ENCODE results near the gene ZRANB1. TPM values are rescaled to one million over a fixed set of nuclear protein-coding genes. Genes with fewer than 3 reads are reported as not detected.

ZRANB1 gene
- total RNA-seq, 1 donor, result 22.3 TPM

- no peak for DNase-seq (ENCODE audit: low read depth)
- H3K4me3 ChIP-seq (ENCODE audit: low read depth, low read length), result no peak overlapping the region
- TF ChIP-seq, protein P1, sequence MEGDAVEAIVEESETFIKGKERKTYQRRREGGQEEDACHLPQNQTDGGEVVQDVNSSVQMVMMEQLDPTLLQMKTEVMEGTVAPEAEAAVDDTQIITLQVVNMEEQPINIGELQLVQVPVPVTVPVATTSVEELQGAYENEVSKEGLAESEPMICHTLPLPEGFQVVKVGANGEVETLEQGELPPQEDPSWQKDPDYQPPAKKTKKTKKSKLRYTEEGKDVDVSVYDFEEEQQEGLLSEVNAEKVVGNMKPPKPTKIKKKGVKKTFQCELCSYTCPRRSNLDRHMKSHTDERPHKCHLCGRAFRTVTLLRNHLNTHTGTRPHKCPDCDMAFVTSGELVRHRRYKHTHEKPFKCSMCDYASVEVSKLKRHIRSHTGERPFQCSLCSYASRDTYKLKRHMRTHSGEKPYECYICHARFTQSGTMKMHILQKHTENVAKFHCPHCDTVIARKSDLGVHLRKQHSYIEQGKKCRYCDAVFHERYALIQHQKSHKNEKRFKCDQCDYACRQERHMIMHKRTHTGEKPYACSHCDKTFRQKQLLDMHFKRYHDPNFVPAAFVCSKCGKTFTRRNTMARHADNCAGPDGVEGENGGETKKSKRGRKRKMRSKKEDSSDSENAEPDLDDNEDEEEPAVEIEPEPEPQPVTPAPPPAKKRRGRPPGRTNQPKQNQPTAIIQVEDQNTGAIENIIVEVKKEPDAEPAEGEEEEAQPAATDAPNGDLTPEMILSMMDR (IDR thresholded peaks at IDR 0.05; ENCODE audit: insufficient read depth, low read length), result no peak
These were observed 30.7 kb downstream of the ZRANB1 start for GRCh38 chr10:124972637-124973036.

DNA sequence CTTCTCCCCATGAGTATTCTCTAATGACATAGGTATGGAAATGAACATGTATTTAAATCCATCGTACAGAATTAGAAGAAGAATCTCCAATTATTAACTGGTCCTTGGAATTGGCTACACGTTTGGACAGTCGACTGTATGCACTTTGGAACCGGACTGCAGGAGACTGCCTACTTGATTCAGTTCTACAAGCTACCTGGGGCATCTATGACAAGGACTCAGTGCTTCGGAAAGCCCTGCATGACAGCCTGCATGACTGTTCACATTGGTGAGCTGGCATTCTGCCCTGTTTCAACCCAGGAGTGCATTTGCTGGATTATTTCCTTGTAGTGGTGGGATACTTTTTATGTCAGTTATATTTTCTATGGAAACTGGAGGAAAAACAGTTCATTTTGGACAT, 32.2 kb downstream of the ZRANB1 start:
- TF ChIP-seq, protein P1 (IDR thresholded peaks at IDR 0.05; ENCODE audit: insufficient read depth, low read length), result no peak
- H3K4me3 ChIP-seq (ENCODE audit: low read depth, low read length), result no peak overlapping the region

DNA sequence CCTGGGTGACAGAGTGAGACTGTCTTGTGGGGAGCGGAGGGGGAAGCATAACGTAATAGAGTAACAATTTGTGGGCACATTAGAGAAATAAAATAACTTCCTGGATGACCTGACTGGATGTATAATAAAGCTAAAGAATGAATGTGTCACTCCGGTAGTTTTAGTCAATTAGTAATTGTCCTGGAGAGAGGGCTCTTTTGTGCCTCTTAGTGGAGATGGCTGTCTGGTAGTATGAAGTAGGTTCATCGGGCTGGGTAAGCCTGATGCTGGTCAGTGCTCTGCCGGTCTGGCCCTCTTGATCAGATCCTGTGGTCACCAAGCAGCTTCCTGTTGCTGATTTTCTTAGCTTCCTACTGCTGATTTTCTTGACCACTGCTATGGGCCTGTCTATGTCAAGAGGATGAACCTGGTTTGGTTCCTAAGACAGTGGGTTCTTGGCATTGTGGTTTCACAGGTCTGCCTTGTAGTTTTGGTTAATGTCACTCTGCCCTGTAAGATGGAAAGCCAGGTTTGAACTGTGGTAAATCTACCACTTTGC, 34.1 kb downstream of the ZRANB1 start:
- no peak for DNase-seq (ENCODE audit: low read depth)
- H3K4me3 ChIP-seq (ENCODE audit: low read depth, low read length), result no peak overlapping the region
- TF ChIP-seq, protein P1 (IDR thresholded peaks at IDR 0.05; ENCODE audit: insufficient read depth, low read length), result no peak

More for the DNA sequence above, 32.2 kb downstream of the ZRANB1 start:
- DNase-seq (ENCODE audit: low read depth), result no peak

GRCh38 chr10:124977161-124977560, 35.2 kb downstream of the ZRANB1 start:
- no peak for DNase-seq (ENCODE audit: low read depth)
- TF ChIP-seq, protein P1 (IDR thresholded peaks at IDR 0.05; ENCODE audit: insufficient read depth, low read length), result no peak
- no peak overlapping the region for H3K4me3 ChIP-seq (ENCODE audit: low read depth, low read length)

DNA sequence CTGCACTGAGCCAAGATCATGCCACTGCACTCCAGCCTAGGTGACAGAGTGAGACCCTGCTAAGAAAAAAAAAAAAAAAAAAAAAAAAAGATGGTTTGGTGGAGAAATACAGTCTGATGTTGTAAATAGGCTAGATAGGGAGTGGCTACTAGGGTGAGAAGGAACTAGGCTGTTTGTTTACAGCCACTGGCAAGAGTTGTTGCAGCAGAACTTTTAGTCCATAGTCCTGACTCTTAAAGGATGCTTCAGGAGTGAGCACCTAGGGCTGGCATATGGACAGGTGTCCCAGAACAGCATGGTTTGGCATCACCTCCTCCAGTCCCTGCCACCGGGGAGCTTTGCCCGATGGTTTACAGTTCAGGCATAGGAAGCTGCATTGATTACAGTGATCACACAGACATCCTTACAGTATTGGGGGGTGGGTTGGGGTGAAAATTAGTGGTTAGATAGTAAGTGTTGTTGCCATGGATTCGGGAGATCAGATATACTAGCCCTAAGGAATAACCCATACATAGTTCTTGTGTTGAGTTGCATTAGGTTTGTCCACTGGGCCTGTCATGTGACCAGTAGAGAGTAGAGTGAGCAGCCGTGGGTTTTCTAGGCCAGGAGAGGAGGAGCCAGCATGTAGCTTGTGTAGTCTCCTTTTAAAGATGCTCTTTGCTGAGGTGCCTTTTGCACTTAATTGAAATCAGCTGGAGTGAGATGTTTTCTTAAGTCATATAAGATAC, 35.9 kb downstream of the ZRANB1 start:
- TF ChIP-seq, protein P1 (IDR thresholded peaks at IDR 0.05; ENCODE audit: insufficient read depth, low read length), result no peak
- H3K4me3 ChIP-seq (ENCODE audit: low read depth, low read length), result no peak overlapping the region
- DNase-seq (ENCODE audit: low read depth), result no peak

GRCh38 chr10:124978376-124978725, 36.4 kb downstream of the ZRANB1 start:
- H3K4me3 ChIP-seq (ENCODE audit: low read depth, low read length), result no peak overlapping the region
- TF ChIP-seq, protein P1 (IDR thresholded peaks at IDR 0.05; ENCODE audit: insufficient read depth, low read length), result no peak
- DNase-seq (ENCODE audit: low read depth), result no peak

Data from fibroblast of the aortic adventitia (primary cell).